ENCODE results near the gene ELL. TPM values are rescaled to one million over a fixed set of nuclear protein-coding genes. Genes with fewer than 3 reads are reported as not detected.
"Not testable (repeated sequence)": the region's sequence is repeated elsewhere in the genome, so short reads cannot be mapped to it uniquely, and the experiment has no call there.

ELL gene
- total RNA-seq, 1 donor from 2014 or later = 9.3 TPM

DNA sequence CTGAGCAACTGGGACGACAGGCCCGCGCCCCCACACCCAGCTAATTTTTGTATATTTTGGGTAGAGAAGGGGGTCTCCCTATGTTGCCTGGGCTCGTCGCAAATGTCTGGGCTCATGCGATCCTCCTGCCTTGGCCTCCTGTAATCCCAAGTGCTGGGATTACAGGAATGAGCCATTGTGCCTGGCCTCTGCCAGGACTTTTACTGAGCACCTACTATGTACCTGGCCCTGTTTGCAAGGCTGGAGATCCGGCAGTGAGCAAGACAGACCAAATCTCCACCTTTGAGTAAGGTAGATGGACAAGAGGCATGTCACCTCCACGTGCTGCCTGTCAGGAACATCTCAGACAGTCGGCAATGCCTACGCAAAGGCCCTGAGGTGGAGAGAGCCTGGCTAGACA lies 14.6 kb upstream of the ELL start:
- intact Hi-C loops (cut with micrococcal nuclease) = no loop called here
- no peak for ATAC-seq
- DNase-seq = no peak

DNA sequence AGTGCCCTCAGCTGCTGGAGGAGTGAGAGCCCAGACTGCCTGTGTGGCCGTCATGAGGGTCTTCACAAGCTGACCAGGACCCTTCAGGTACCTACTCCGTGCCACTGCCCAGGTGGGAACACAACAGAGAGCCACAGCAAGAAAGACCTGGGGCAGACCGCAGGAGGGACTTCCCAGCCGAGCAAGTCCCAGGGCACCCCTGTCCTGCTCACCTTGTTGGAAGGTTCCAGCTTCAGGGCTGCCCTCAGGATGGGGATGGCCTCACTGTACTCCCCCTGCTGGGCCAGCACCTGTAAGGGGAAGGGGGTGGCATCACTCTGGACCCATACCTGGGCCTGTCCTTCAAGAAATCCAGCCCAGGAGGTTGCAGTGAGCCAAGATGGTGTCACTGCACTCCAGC lies 11.2 kb upstream of the ELL start:
- intact Hi-C loops (cut with micrococcal nuclease) = no loop called here
- DNase-seq (no peak), ATAC-seq (no peak)

DNA sequence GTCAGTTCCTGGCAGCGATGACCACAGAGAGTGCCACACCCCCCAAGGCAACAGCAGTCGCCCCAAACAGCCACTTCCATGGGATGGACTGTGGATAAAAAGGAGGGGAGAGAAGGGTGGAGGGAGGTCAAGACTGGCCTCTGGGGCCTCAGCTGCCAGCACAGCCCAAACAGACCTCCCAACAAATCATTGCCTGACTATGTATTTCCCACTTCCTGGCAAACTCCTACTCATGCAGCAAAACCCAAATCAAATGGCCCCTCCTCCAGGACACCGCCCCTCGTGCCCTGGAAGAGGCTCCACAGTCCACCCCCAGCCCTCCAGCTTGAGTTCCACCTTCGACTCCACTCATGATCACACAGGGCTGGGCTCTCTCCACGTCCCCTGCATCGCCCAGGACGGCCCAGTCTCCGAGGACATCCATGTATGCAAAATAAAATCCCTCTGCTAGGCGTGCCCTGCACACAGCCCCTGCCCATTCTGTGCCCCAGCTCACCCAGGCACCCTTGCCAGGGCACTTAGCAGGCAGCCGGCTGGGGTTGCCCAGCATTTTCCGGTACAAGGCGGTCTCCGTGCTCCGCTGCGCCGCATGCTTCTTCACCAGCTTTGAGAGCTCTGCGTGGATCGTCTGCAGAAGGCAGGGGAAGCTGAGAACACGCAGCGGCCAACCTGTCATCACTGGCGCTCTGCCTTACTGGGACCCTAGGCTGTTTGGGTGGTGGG lies 10.5 kb upstream of the ELL start:
- ATAC-seq (no peak), DNase-seq (no peak)
- intact Hi-C loops (cut with micrococcal nuclease) = no loop called here

DNA sequence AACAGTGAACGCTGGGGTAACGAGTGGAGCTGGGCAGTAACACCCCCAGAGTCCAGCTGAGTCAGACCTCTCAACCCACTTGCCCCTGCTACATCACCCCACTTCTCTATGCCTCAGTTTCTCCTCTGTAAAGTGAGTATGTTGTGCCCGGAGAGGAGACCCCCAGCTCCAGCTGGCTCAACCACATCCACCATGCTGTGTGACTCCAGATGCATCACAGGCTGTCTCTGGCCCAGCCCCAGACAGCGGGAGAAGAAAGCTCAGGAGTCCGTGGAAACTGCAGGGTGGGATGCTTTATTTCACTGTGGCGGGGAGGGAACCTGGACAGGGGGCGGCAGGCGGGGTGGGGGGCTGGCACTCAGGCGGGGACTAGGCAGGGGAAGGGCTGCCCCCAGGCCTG lies 9.6 kb upstream of the ELL start:
- intact Hi-C loops (cut with micrococcal nuclease) = no loop called here
- DNase-seq (no peak), ATAC-seq (no peak)

DNA sequence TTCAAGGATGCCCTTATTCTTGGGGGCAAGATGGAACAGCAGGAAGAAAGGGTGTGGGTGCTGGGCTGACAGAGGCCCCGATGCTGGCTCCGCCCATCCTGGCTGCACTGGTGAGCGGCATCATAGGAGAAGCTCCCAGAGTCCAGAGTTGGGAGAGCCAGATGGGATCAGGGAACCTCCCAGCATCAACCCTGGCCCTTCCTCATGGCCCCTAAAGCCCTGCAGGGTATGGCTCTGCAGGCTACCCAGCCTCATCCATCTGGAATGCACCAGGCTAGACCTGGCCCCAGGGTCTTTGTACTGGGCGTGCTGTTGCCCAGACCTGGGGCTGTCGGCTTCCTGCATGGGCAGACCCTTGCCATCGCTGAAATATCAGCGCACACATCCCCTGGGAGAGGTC lies 7.9 kb upstream of the ELL start:
- intact Hi-C loops (cut with micrococcal nuclease) = no loop called here
- ATAC-seq (peak; percentile 23), DNase-seq (no peak)

DNA sequence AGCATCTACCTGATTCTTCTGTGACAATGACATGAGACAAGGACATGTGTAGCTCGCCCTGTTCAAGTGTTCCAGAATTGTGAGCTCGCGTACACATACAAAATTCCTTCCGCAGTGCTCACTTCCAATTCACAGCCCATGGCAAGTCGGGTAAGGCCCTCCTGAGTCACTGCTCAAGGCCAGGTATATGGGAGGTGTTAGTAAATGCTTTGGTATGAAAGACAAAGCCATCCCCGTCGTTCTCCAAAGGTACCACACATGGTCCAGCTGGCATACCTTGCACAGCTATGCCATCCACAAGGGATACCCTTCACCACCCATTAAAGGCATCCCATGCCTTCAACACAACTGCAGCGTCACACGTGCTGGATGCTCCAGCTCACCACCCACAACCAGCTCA lies 4.4 kb upstream of the ELL start:
- ATAC-seq (no peak), DNase-seq (no peak)
- intact Hi-C loops (cut with micrococcal nuclease) = no loop called here

DNA sequence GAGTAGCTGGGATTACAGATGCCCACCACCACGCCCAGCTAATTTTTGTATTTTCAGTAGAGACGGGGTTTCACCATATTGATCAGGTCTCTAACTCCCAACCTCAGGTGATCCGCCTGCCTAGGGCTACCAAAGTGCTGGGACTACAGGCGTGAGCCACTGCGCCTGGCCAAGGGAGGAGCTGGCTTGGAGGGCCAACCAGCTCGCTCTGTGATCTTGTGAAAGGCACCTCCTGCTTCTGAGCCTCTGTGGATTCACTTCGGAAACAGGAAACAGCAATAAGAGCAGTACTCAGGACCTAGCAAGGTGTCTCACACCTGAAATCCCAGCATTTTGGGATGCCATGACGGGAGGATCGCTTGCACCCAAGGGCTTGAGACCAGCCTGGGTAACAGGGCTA lies 2.0 kb upstream of the ELL start:
- intact Hi-C loops (cut with micrococcal nuclease) = no loop called here
- DNase-seq = no peak
- ATAC-seq = no peak

DNA sequence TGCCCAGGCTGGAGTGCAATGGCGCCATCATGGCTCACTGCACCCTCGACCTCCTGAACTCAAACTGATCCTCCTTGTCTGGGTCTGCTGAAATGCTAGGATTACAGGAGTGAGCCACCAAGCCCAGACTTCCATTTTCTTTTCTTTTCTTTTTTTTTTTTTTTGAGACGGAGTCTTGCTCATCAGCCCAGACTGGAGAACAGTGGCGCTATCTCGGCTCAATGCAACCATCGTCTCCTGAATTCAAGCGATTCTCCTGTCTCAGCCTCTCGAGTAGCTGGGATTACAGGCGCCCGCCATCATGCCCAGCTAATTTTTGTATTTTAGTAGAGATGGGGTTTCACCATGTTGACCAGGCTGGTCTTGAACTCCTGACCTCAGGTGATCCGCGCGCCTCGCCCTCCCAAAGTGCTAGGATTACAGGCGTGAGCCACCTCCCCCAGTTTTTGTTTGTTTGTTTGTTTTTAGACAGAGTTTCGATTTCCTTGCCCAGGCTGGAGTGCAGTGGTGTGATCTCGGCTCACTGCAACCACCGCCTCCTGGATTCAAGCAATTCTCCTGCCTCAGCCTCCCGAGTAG lies 1.1 kb upstream of the ELL start:
- intact Hi-C loops (cut with micrococcal nuclease); ATAC-seq; DNase-seq: not testable (repeated sequence)

DNA sequence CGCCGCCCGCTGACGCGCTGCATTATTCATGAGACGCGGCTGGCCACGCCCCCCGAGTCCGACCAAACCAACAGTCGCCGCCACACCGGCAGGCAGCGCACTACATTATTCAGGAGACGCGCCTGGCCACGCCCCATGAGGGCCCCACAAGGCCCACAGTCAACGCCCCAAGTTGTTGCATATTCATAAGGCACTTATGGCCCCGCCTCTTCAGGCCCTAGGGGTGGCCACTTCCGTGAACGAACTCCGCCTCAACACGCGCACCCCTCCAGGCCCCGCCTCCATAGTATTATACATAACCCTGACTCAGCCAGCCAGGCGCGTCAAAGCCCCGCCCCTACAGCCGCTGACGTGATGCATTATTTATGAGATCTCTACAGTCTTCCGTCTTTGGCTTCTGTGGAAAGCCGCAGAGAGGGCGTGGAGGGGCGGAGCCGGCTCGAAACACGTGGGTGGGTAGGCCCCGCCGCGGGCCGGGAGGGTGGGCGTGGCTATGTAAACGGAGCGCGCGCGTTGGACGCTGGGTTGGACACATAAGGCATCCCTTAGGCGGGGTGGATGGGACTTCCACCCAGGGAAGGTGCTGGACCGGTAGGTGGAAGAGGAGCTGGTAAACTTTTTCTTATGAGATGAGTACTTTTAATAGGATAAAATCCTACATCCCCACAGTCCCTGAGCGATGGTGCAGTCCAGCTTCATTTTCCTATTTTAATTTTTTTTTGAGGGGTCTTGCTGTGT lies 423 bp upstream of the ELL start:
- intact Hi-C loops (cut with micrococcal nuclease) = no loop called here
- DNase-seq = peak; percentile 100
- ATAC-seq = peak; percentile 91

DNA sequence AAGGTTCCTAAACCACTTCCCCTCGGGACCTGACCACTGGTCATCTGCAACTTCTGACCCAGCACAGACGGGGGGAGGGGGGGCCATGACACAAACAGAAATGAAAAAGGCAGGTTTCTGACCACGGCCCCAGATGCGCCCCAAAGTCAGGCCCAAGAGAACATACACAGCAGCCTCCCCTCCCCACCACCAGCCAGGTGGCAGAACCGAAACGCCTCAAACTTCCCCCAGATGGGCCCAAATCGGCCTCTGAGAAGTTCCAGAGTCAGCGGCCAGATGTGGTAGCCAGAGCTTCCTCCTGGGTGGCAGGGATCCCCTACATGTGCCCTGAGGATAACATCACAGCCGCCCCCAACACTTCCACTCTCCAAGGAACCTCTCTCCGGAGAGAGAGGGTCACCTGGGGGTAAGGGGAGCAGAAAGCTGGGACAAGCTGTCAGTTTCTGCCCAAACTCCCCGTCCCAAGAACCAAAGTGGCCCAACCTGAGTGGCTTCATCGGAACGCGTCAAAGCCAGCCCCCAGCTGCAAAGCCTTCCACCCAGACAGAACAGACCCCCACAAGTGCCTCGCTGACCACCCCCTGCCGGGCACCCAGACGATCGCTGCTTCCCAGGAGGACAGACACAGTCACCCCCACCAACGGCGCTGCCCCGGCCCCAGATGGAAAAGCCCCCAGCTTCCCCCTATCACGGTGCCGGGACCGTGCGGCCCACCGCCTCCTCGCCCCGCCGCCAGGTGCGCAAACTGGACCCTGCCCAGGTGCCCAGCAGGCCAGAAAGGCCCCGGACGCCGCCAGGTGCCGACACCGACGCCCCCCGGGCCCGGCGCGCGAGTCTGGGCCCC lies 800 bp downstream of the ELL start:
- DNase-seq (no peak), ATAC-seq (peak; percentile 0)
- intact Hi-C loops (cut with micrococcal nuclease) = no loop called here

DNA sequence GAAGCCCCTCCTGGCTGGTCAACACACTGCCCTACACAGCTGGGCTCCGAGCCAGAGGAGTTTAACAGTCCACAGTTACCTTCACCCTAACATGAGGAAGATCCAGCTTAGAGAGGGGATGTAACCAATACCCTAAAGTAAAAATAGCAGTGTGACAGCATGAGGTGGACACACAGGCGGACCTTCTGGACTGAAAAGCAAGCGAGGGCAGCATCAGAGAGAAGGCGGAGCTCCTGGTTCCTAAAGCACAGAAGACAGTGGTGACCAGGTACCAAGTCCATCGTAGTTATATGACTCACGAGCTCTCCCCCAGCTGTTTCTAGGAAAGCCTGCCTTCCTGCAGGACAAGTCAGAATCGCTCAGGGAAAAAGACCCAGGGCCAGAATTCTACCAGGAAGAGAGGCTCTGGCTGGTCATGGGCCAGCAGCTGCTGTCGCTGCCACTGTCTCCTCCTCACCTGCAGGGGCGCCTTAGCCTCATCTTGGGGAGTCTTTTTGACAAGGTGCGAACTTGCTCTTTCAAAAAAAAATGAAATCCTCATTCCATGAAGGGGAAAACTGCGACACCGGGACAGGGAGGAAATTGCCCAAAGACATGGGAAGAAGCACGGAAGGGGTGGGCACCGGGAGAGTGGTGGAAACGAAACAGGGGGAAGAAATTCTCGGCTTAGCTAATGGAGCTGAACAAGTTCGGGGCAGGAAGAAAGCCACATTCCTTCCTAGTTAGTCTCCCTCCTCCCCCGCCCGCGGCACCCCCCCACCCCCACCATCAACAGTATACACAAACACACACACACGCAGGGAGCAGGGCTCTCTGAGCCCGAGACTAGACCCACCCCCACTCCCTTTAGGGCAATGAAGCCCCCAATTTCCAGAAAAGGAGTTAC lies 1.7 kb downstream of the ELL start:
- ATAC-seq = no peak

DNA sequence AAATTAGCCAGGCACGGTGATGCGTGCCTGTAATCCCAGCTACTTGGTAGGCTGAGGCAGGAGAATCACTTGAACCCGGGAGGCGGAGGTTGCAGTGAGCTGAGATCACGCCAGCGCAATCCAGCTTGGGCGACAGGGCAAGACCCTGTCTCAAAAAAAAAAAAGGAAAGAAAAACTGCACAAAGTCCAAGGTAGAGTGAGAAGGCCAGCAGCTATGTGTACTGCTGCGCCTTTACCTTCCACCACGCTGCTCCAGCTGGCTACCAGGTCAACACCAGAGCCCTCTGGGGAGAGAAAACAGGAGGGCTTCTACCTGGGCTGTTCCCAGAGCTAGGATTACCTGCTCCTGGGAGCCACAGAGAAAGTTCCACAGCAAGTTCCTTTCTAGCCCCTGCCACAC lies 3.2 kb downstream of the ELL start:
- DNase-seq = no peak
- intact Hi-C loops (cut with micrococcal nuclease) = loop anchor here (10.0 kb wide), 1 partner anchor 54 kb away; no protein-coding TSS in a partner anchor
- ATAC-seq = no peak

More for the DNA sequence above, 1.7 kb downstream of the ELL start:
- intact Hi-C loops (cut with micrococcal nuclease) = loop anchor here (10.0 kb wide), 1 partner anchor 55 kb away; no protein-coding TSS in a partner anchor
- peak; percentile 63 for DNase-seq

DNA sequence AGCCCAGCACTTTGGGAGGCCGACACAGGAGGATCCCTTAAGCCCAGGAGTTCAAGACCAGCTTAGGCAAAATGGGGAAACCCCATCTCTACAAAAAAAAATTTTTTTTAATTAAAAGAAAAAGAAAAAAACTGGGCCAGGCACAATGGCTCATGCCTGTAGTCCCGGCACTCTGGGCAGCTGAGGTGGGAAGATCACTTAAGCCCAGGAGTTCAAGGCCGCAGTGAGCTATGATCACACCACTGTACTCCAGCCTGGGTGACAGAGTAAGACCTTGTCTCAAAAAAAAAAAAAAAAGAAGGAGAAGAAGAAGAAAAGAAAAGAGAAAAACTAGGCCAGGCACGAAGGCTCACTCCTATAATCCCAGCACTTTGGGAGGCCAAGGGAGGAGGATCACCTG lies 4.3 kb downstream of the ELL start:
- ATAC-seq = no peak
- intact Hi-C loops (cut with micrococcal nuclease) = loop anchor here (10.0 kb wide), 1 partner anchor 53 kb away; no protein-coding TSS in a partner anchor
- DNase-seq = no peak

DNA sequence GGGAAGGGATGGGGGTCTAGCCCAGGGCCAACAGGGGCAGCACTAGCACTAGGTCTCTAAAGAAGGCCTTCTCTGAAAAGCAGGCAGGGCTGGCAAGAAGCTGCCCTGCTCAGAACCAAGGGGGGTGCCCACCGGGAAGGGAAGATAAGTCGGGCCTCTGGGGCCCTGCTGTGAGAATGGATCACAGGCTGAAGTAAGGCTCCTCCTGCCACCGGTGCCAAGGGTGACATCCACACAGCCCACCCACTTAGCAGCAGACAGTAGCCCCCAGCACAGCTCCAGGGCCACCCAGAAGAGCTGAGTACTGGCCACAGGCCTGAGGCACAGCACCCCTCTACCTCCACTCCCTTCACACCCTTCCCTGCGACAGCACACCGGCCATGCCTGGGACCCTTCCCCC lies 5.9 kb downstream of the ELL start:
- intact Hi-C loops (cut with micrococcal nuclease) = loop anchor here (10.0 kb wide), 1 partner anchor 51 kb away; no protein-coding TSS in a partner anchor
- ATAC-seq (no peak), DNase-seq (no peak)

DNA sequence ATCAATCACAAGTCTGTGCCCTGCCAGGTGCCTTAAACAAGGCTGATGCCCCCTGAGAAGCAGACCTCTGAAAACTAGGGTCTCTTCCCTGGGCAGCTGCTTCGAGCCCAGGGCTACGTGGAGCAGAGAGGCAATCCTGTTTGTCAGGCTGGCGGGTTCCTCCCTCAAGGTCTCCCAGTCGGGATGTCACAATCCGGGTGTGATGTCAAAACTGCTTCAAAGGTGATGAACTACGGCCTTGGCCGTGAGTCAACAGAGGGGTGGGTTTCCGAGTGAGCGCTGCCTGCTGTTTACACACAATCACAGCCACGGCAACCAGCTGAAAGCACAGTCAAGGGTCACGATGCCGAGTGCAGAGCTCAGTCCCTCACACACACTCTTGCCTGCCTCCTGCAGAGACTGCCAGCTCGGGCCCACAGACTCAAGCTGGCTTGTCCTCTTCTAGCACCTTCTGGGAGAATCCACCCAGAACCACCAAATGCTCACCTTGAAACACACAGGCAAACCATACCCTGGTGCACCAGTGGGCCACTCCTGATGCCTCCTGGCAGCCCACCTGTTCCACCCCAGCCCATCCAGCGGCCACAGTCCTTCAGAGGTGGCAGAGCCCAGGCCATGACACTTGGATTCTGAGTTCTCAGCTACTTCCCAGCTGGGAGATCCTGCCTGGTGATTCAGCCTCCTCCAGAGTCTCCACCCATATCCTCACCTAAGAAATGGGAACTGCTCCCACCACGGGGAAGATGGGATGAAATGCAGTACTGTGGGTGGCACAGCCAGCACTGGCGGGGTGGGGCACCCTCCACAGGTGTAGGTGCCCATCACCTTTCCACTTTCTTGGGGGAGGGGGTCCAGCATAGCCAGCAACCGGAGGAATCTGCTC lies 6.8 kb downstream of the ELL start:
- DNase-seq (peak; percentile 57), ATAC-seq (peak; percentile 37)
- intact Hi-C loops (cut with micrococcal nuclease) = loop anchor here (10.0 kb wide), 1 partner anchor 50 kb away; no protein-coding TSS in a partner anchor

DNA sequence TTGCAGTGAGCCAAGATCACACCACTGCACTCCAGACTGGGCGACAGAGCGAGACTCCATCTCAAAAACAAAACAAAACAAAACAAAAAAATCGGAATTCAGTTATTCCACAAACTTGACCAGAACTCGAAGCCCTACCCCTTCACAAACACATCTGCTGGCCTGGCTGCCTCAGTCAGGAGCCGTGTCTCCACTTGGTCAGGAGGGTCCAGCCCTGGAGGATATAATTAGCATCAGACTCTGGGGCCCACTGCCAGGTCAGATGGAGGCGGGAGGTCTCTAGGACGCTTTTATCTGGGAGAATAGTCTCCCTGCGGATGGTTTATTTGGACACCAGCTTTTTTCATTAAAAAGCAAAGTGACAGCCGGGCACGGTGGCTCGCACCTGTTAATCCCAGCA lies 8.0 kb downstream of the ELL start:
- intact Hi-C loops (cut with micrococcal nuclease) = loop anchor here (10.0 kb wide), 1 partner anchor 49 kb away; no protein-coding TSS in a partner anchor
- ATAC-seq (peak; percentile 80), DNase-seq (peak; percentile 79)

DNA sequence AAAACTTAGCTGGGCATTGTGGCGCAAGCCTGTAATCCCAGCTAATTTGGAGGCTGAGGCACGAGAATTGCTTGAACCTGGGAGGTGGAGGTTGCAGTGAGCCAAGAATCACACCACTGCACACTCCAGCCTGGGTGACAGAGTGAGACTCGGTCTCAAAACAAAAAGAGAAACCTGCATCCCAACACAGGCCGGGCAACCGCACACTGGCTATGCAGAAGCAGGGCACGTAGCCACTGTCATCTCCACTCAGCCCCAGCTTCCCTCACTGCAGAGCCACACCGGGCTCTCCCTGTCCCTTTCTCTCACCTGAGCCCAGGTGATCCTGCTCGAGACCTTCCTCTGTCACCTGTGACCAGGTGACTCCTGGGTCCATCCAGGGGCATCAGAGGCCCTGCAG lies 11.7 kb downstream of the ELL start:
- no peak for DNase-seq
- intact Hi-C loops (cut with micrococcal nuclease) = loop anchor here (10.0 kb wide), 1 partner anchor 45 kb away; no protein-coding TSS in a partner anchor
- no peak for ATAC-seq
